HepG2 (cell line): ENCODE measurements around the gene TXNRD2. TPM values are rescaled to one million over a fixed set of nuclear protein-coding genes. Genes with fewer than 3 reads are reported as not detected.

Experiments used
- ATAC-seq: fragments of 200-7000 bp; cut with Tn5 transposase; 3 replicates; pipeline ENCODE4 v1.9.1; 2020; ENCODE audit warnings: mild to moderate bottlenecking, moderate library complexity
- BruUV-seq: library from RNA; stranded (reverse); fragments of 400-500 nt; replicated peaks from 2 replicates; lab custom pipeline; 2021; lab: Mats Ljungman, UMichigan
- CTCF ChIA-PET: fragments of 300-600 bp; formaldehyde crosslinking; extraction: SDS; loops from one replicate; lab custom pipeline; 2021; ENCODE audit warnings: low total read pairs, inconsistent platforms, low intra/inter-chr PET ratio; lab: Yijun Ruan, JAX
- POLR2A ChIA-PET: fragments of 350-600 bp; sonication (Branson Sonifier 250); formaldehyde crosslinking; loops from one replicate; lab custom pipeline; 2020; ENCODE audit warnings: antibody characterized with exemption, inconsistent platforms; lab: Yijun Ruan, JAX
- DNase-seq: peaks from one replicate; pipeline ENCODE4 v3.0.0-alpha.2; 2015; ENCODE audit warnings: low spot score
- FAIRE-seq: peaks from 3 replicates; lab custom pipeline; 2011; peaks lifted over from hg19 to GRCh38; lab: Jason Lieb, UNC
- H2AFZ ChIP-seq: one replicate; pipeline ENCODE4 v1.6.1; 2011; ENCODE audit warnings: low read length, inconsistent platforms
- H3K27ac ChIP-seq: fragments of 300-600 bp; 3 replicates; pipeline ENCODE4 v1.8.0; 2011; ENCODE audit warnings: mixed run types, mild to moderate bottlenecking, mixed read lengths, low read length, inconsistent platforms; ENCODE audit not compliant: insufficient read depth; ENCODE audit errors: extremely low read length
- H3K27me3 ChIP-seq, 2 experiments: fragments of 200-600 bp in 1 of 2; 2 replicates in 1 of 2; 3 replicates in 1 of 2; pipeline versions ENCODE4 v1.6.0 to v1.8.0; 2011; ENCODE audit warnings: low read length in 2 of 2, mild to moderate bottlenecking in 2 of 2, moderate library complexity in 2 of 2, inconsistent platforms in 1 of 2; ENCODE audit not compliant: insufficient read depth in 2 of 2, control insufficient read depth in 1 of 2
- H3K36me3 ChIP-seq, 2 experiments: fragments of 200-600 bp in 1 of 2; replicated peaks in 1 of 2; 2 replicates in 1 of 2; 3 replicates in 1 of 2; pipeline versions ENCODE4 v1.5.1 to v1.8.0; 2011; ENCODE audit warnings: low read length in 2 of 2, inconsistent platforms in 1 of 2; ENCODE audit not compliant: insufficient read depth in 2 of 2, control insufficient read depth in 1 of 2
- H3K4me1 ChIP-seq: 2 replicates; pipeline ENCODE4 v1.5.1; 2012; ENCODE audit warnings: low read length, inconsistent platforms; ENCODE audit not compliant: insufficient read depth
- H3K4me2 ChIP-seq: 2 replicates; pipeline ENCODE4 v1.6.0; 2011; ENCODE audit warnings: low read depth, low read length, inconsistent platforms
- H3K4me3 ChIP-seq, 3 experiments: fragments of 200-600 bp in 1 of 3; sonication (generic), shearing (Covaris generic) in 1 of 3; replicated peaks in 1 of 3; 2 replicates each; pipeline ENCODE4 v1.5.1; 2011 to 2016; ENCODE audit warnings: low read length in 3 of 3, inconsistent platforms in 2 of 3, low read depth in 2 of 3, mild to moderate bottlenecking in 2 of 3, control low read depth in 1 of 3, mixed read lengths in 1 of 3; ENCODE audit not compliant: insufficient read depth in 1 of 3
- H3K79me2 ChIP-seq: one replicate; pipeline ENCODE4 v1.6.1; 2011; ENCODE audit warnings: low read length, inconsistent platforms; ENCODE audit not compliant: insufficient read depth
- H3K9ac ChIP-seq: 2 replicates; pipeline ENCODE4 v1.6.0; 2011; ENCODE audit warnings: mild to moderate bottlenecking, low read depth, low read length, inconsistent platforms; ENCODE audit not compliant: insufficient read depth
- H3K9me3 ChIP-seq: 2 replicates; pipeline ENCODE4 v1.5.1; 2012; ENCODE audit warnings: mild to moderate bottlenecking, low read length
- H4K20me1 ChIP-seq: 2 replicates; pipeline ENCODE4 v1.6.0; 2011; ENCODE audit warnings: inconsistent platforms, mild to moderate bottlenecking, low read length, moderate library complexity; ENCODE audit not compliant: insufficient read depth
- ARID2 ChIP-seq: sonication (generic); formaldehyde crosslinking; IDR thresholded peaks from 2 replicates; pipeline ENCODE4 v1.8.1; 2022; ENCODE audit warnings: mild to moderate bottlenecking, missing genetic modification reagents, borderline replicate concordance
- CBX1 ChIP-seq: IDR thresholded peaks from one replicate; pipeline ENCODE4 v1.6.1; 2016; ENCODE audit warnings: antibody characterized with exemption, low read depth
- EZH2 ChIP-seq: conservative IDR thresholded peaks from 2 replicates; pipeline ENCODE4 v1.6.1; 2012; ENCODE audit warnings: mild to moderate bottlenecking, low read depth, low read length, moderate library complexity
- ISX ChIP-seq: sonication (generic); formaldehyde crosslinking; conservative IDR thresholded peaks from 2 replicates; pipeline ENCODE4 v1.5.0; 2020; ENCODE audit warnings: missing genetic modification reagents
- PAF1 ChIP-seq: IDR thresholded peaks from 2 replicates; pipeline ENCODE4 v1.6.1; 2016; ENCODE audit warnings: missing genetic modification reagents, missing compliant biosample characterization
- SALL2 ChIP-seq: sonication (generic); formaldehyde crosslinking; IDR thresholded peaks from 2 replicates; pipeline ENCODE4 v1.8.1; 2023; ENCODE audit warnings: mild to moderate bottlenecking, missing genetic modification reagents, inconsistent platforms
- SKIL ChIP-seq: sonication (generic); formaldehyde crosslinking; IDR thresholded peaks from 2 replicates; pipeline ENCODE4 v1.8.0; 2022; ENCODE audit warnings: missing genetic modification reagents, mild to moderate bottlenecking, moderate library complexity, borderline replicate concordance
- ZBTB40 ChIP-seq, 2 experiments: fragments of 450-650 bp in 1 of 2; sonication (generic) in 1 of 2; formaldehyde crosslinking in 1 of 2; IDR thresholded peaks; 2 replicates each; pipeline versions ENCODE4 v1.6.1 to v1.8.0; 2016 to 2022; ENCODE audit warnings: antibody characterized with exemption in 1 of 2, mild to moderate bottlenecking in 1 of 2, missing genetic modification reagents in 1 of 2
- ZNF20 ChIP-seq: sonication (generic); formaldehyde crosslinking; IDR thresholded peaks from 2 replicates; pipeline ENCODE4 v1.4.0; 2020; ENCODE audit warnings: mild to moderate bottlenecking, moderate library complexity, missing genetic modification reagents
- ZNF850 ChIP-seq: sonication (generic); formaldehyde crosslinking; conservative IDR thresholded peaks from 2 replicates; pipeline ENCODE4 v1.9.0; 2021; ENCODE audit warnings: mild to moderate bottlenecking, missing genetic modification reagents
- WGBS: methylation state at CpG from one replicate; pipeline ENCODE4 v1.1.6; 2017; ENCODE audit warnings: low lambda C conversion rate; 5-methylcytosine and 5-hydroxymethylcytosine counted together
- in situ Hi-C: cut with HindIII; loops from 2 replicates; pipeline ENCODE4 v1.10.0; 2017; ENCODE audit warnings: low pct_unique_long_range_greater_than_20kb; ENCODE audit not compliant: extremely low pct_ligation_motif_present
- intact Hi-C: fragments of 100-400 bp; cut with micrococcal nuclease; formaldehyde crosslinking; loops from one replicate; pipeline ENCODE4 v1.10.0; 2022; ENCODE audit not compliant: unreplicated experiment
- polyA plus RNA-seq, 8 experiments: library from polyadenylated mRNA; depleted of rRNA in 3 of 8; stranded (reverse) in 7 of 8; unstranded in 1 of 8; fragments of >200 nt; fragmentation: Illumina TruSeq in 4 of 8; extraction: Trizol in 4 of 8; gene quantifications; 2 replicates each; pipeline versions ENCODE4 v1.2.1 to v1.2.3, GENCODE V29; 2011 to 2016; ENCODE audit warnings: low read depth in 4 of 8, missing spikeins in 1 of 8, mixed read lengths in 1 of 8; ENCODE audit not compliant: insufficient read depth in 1 of 8
- total RNA-seq, 5 experiments: library from RNA; depleted of rRNA; stranded (reverse); fragments of >200 nt; fragmentation: Illumina TruSeq; extraction: Trizol; gene quantifications; 2 replicates each; pipeline ENCODE4 v1.2.3, GENCODE V29; 2016; ENCODE audit warnings: low read depth in 1 of 5
- TF ChIP-seq, protein P1 (sequence below): sonication (generic); formaldehyde crosslinking; IDR thresholded peaks from 2 replicates; pipeline ENCODE4 v1.4.0; 2020; ENCODE audit warnings: mild to moderate bottlenecking, missing genetic modification reagents

Gene TXNRD2
- total and polyA plus RNA-seq, 2 of the 13 experiments (the other 11 are each of a cell fraction or from before 2014, with no cell fraction given) = 17.5 to 18.6 TPM

DNA sequence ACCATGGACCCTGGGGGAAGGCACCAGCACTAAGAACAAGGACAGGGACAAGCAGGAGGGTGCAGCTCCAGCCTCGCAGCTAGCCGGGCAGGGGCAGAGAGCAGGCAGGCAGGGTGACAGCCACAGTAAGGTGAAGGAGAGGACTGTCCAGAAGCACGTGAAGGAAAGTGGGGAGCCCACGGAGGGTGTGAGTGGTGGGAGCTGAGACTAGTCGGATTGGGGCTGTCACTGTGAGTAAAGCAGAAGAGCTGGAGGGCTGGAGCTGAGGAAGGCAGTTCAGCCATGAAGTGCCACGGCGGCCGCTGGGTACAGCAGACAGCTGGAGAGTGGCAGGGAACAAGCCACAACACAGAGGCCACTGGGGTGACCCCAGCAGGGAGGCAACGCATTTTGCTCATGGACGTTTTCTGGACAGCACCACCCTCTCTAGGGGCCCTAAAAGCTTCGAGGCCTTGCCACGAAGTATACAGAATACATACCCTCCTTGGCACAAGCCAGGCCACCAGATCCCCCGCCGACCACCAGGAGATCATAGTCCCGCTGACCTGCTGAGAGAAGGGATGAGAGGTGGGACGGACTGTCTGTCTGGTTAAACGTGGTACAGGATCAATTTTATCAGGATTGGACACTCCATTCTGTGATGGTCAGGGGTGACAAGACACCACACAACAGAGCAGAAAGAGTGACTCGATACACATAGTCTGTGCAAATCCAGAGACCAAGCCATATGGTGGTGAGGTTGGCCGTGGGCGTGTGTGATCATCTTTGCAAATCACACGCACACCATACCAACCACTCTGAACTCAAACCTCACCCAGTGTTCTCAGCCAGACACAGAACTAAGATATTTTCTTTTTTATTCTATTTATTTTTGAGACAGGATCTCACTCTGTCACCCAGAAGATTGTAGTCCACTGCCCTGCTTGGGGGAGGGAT, 10.8 kb downstream of the TXNRD2 start:
- in situ Hi-C loops = no loop called here
- intact Hi-C loops = no loop called here
- ATAC-seq (no peak), DNase-seq (no peak), FAIRE-seq (no peak)
- CTCF ChIA-PET = no interaction called here
- H3K27ac ChIP-seq = no peak overlapping the region
- H4K20me1 ChIP-seq = no peaks in the 10 kb centered on the region
- H3K4me3 ChIP-seq = no peak overlapping the region
- no peak overlapping the region for H3K9ac ChIP-seq
- H3K79me2 ChIP-seq = no peaks in the 10 kb centered on the region
- no peaks in the 10 kb centered on the region for H3K9me3 ChIP-seq
- no peaks in the 10 kb centered on the region for H3K27me3 ChIP-seq
- POLR2A ChIA-PET = no interaction called here
- BruUV-seq = no TSS peak
- peaks cover 7% of the 10 kb centered on the region; the same call in 1 of the 2 replicates for H3K4me1 ChIP-seq
- 0 out of 5 replicates have a peak, but pooled peaks cover 0 to 4% of the 10 kb centered on the region in 2 experiments for H3K36me3 ChIP-seq
- WGBS = 98% methylated on average over 18 of the region's 21 CpGs
- H3K4me2 ChIP-seq = no peak overlapping the region
- H2AFZ ChIP-seq = no peak overlapping the region
- TF ChIP-seq CBX1 (no peak), ARID2 (no peak), ISX (no peak), ZNF20 (CRISPR knock-in tag) (no peak), PAF1 (CRISPR knock-in tag) (no peak), SKIL (CRISPR knock-in tag) (no peak), SALL2 (CRISPR knock-in tag) (no peak), ZNF850 (no peak), ZBTB40 (IDR thresholded peaks at IDR 0.05) (no peak), ZBTB40 (CRISPR knock-in tag; IDR thresholded peaks at IDR 0.05) (no peak), EZH2 (no peak)
- TF ChIP-seq, protein P1, sequence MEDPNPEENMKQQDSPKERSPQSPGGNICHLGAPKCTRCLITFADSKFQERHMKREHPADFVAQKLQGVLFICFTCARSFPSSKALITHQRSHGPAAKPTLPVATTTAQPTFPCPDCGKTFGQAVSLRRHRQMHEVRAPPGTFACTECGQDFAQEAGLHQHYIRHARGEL (CRISPR knock-in tag) = no peak
